B cell (primary cell): ENCODE results near the gene CCDC68. TPM values are rescaled to one million over a fixed set of nuclear protein-coding genes. Genes with fewer than 3 reads are reported as not detected.

Source experiments
- ATAC-seq: fragments of 200-7000 bp; cut with Tn5 transposase; one replicate; pipeline ENCODE4 v1.10.0; 2021; ENCODE audit warnings: low read depth, mild to moderate bottlenecking, moderate number of reproducible peaks, moderate library complexity
- CTCF ChIA-PET: fragments of 350-600 bp; sonication (Branson Sonifier 250); formaldehyde crosslinking; loops from one replicate; lab custom pipeline; 2021; ENCODE audit warnings: antibody characterized with exemption, inconsistent platforms; lab: Charles Lee
- POLR2A ChIA-PET: fragments of 350-600 bp; sonication (Branson Sonifier 250); formaldehyde crosslinking; loops from one replicate; lab custom pipeline; 2021; ENCODE audit warnings: antibody characterized with exemption; lab: Charles Lee
- DNase-seq: peaks from one replicate; pipeline ENCODE4 v3.0.0; 2013
- H2AFZ ChIP-seq: 2 replicates; pipeline ENCODE4 v1.6.1; 2012; ENCODE audit warnings: mild to moderate bottlenecking, low read depth, low read length; ENCODE audit not compliant: insufficient read depth, poor library complexity, severe bottlenecking
- H3K27ac ChIP-seq, 2 donors: 1 replicate in 1 of 2; 2 replicates in 1 of 2; pipeline ENCODE4 v1.5.1; 2012 to 2013; ENCODE audit warnings: low read length in 2 of 2, mild to moderate bottlenecking in 2 of 2, moderate library complexity in 1 of 2
- H3K27me3 ChIP-seq, 4 experiments: fragments of 200-600 bp in 1 of 4; sonication (generic) in 1 of 4; replicated peaks in 1 of 4; 1 replicate in 2 of 4; 2 replicates in 2 of 4; pipeline versions ENCODE4 v1.6.1 to v1.7.0; 2013 to 2016; ENCODE audit warnings: low read length in 3 of 4, mild to moderate bottlenecking in 2 of 4, mixed read lengths in 1 of 4, moderate library complexity in 1 of 4; ENCODE audit not compliant: insufficient read depth in 4 of 4, control insufficient read depth in 3 of 4; ENCODE audit errors: control extremely low read depth in 1 of 4
- H3K36me3 ChIP-seq, 2 experiments: replicated peaks in 1 of 2; 1 replicate in 1 of 2; 2 replicates in 1 of 2; pipeline versions ENCODE4 v1.6.1 to v1.7.1; 2013; ENCODE audit warnings: low read length in 1 of 2; ENCODE audit not compliant: insufficient read depth in 2 of 2, control insufficient read depth in 1 of 2; ENCODE audit errors: control extremely low read depth in 1 of 2, extremely low read depth in 1 of 2
- H3K4me1 ChIP-seq, 2 donors: fragments of 200-600 bp in 1 of 2; sonication (generic) in 1 of 2; 1 replicate in 1 of 2; 2 replicates in 1 of 2; pipeline versions ENCODE4 v1.5.1 to v1.6.1; 2013 to 2017; ENCODE audit warnings: low read length in 2 of 2; ENCODE audit not compliant: control insufficient read depth in 2 of 2, insufficient read depth in 2 of 2
- H3K4me2 ChIP-seq: replicated peaks from 2 replicates; pipeline ENCODE3; 2012; ENCODE audit warnings: mild to moderate bottlenecking, low read depth, low read length; ENCODE audit not compliant: poor library complexity, severe bottlenecking
- H3K4me3 ChIP-seq, 5 experiments: fragments of 200-600 bp in 1 of 5; sonication (generic) in 1 of 5; 1 replicate in 3 of 5; 2 replicates in 2 of 5; pipeline versions ENCODE4 v1.5.1 to v1.7.0; 2011 to 2016; ENCODE audit warnings: low read length in 4 of 5, mild to moderate bottlenecking in 4 of 5, low read depth in 2 of 5, control low read depth in 1 of 5, moderate library complexity in 1 of 5; ENCODE audit not compliant: insufficient read depth in 1 of 5; ENCODE audit errors: control extremely low read depth in 1 of 5, extremely low read depth in 1 of 5
- H3K79me2 ChIP-seq: fragments of 200-600 bp; sonication (generic); one replicate; pipeline ENCODE4 v1.6.0; 2016; ENCODE audit warnings: low read length; ENCODE audit not compliant: control insufficient read depth, insufficient read depth
- H3K9ac ChIP-seq: fragments of 200-600 bp; sonication (generic); 2 replicates; pipeline ENCODE4 v1.6.1; 2017; ENCODE audit warnings: mild to moderate bottlenecking, low read length, moderate library complexity
- H3K9me3 ChIP-seq, 3 donors: one replicate each; pipeline versions ENCODE4 v1.6.1 to v1.7.1; 2013; ENCODE audit warnings: low read length in 2 of 3; ENCODE audit not compliant: control insufficient read depth in 2 of 3, insufficient read depth in 1 of 3; ENCODE audit errors: control extremely low read depth in 1 of 3
- H4K20me1 ChIP-seq: 2 replicates; pipeline ENCODE4 v1.6.0; 2012; ENCODE audit warnings: mild to moderate bottlenecking, low read length; ENCODE audit not compliant: insufficient read depth, control insufficient read depth, poor library complexity, severe bottlenecking
- H3K27ac Mint-ChIP-seq: one replicate; pipeline ENCODE4 v1.8.0; 2021; ENCODE audit warnings: mixed read lengths
- H3K27me3 Mint-ChIP-seq: one replicate; pipeline ENCODE4 v1.8.0; 2021; ENCODE audit warnings: mixed read lengths
- H3K4me1 Mint-ChIP-seq: one replicate; pipeline ENCODE4 v1.8.0; 2021; ENCODE audit warnings: mixed read lengths
- H3K4me3 Mint-ChIP-seq: one replicate; pipeline ENCODE4 v1.8.0; 2021; ENCODE audit warnings: mixed read lengths
- H3K9me3 Mint-ChIP-seq: one replicate; pipeline ENCODE4 v1.8.0; 2022; ENCODE audit warnings: mixed read lengths; ENCODE audit not compliant: insufficient read depth
- CTCF ChIP-seq: fragments of 200-600 bp; IDR thresholded peaks from one replicate; pipeline ENCODE4 v1.8.0; 2022; ENCODE audit warnings: antibody characterized with exemption, mild to moderate bottlenecking
- EZH2 ChIP-seq: IDR thresholded peaks from 2 replicates; pipeline ENCODE4 v1.6.1; 2012; ENCODE audit warnings: borderline replicate concordance, low read depth, mild to moderate bottlenecking, moderate library complexity, low read length; ENCODE audit not compliant: insufficient read depth, poor library complexity, severe bottlenecking
- WGBS: methylation state at CpG from one replicate; pipeline ENCODE4 v1.1.5; 2013; ENCODE audit warnings: missing lambda C conversion rate; ENCODE audit not compliant: insufficient coverage; 5-methylcytosine and 5-hydroxymethylcytosine counted together
- intact Hi-C: fragments of 100-400 bp; cut with micrococcal nuclease; formaldehyde crosslinking; loops from one replicate; pipeline ENCODE4 v1.10.0; 2022
- polyA plus RNA-seq: library from polyadenylated mRNA; depleted of rRNA; stranded (reverse); fragments of >200 nt; gene quantifications from 2 replicates; pipeline ENCODE4 v1.2.3, GENCODE V29; 2012
- total RNA-seq, 2 donors: library from RNA; stranded (reverse); fragments of 120-200 nt in 1 of 2; gene quantifications; 1 replicate in 1 of 2; 2 replicates in 1 of 2; pipeline versions ENCODE4 v1.2.3 to v1.2.4, GENCODE V29; 2013 to 2022

The CCDC68 gene
- total and polyA plus RNA-seq, 2 donors (not counting 1 experiment from before 2014, with no cell fraction given), result 0.01 to 0.32 TPM

- TF ChIP-seq EZH2, result no peak
- no peak for TF ChIP-seq CTCF
- intact Hi-C loops, result no loop called here
- Histone ChIP-seq H3K36me3 (no peaks in the 10 kb centered on the region), H3K79me2 (no peaks in the 10 kb centered on the region), H2AFZ (peak overlapping the region; percentile 9), H3K4me3 (no peak overlapping the region), H3K4me1 (peaks cover 4 to 6% of the 10 kb centered on the region in 2 donors), H3K9me3 (no peaks in the 10 kb centered on the region), H3K27ac (no peak overlapping the region), H3K4me2 (no peak overlapping the region), H3K27me3 (no peaks in the 10 kb centered on the region), H3K9ac (no peak overlapping the region), H4K20me1 (no peaks in the 10 kb centered on the region)
- no peak for ATAC-seq
- CTCF ChIA-PET, result no interaction called here
- DNase-seq, result no peak
- 93% methylated on average over 4 of the region's 4 CpGs for WGBS
- no peak overlapping the region for H3K27ac Mint-ChIP-seq
- peaks cover 11% of the 10 kb centered on the region for H3K27me3 Mint-ChIP-seq
- POLR2A ChIA-PET, result no interaction called here
- H3K4me1 Mint-ChIP-seq, result peaks cover 15% of the 10 kb centered on the region
- H3K9me3 Mint-ChIP-seq, result no peaks in the 10 kb centered on the region
- no peak overlapping the region for H3K4me3 Mint-ChIP-seq
Observed at GRCh38 chr18:54948350-54948837, 10.9 kb downstream of the CCDC68 start.

GRCh38 chr18:54947091-54947490, 12.2 kb downstream of the CCDC68 start:
- ATAC-seq (no peak), DNase-seq (no peak)
- intact Hi-C loops, result no loop called here
- Histone ChIP-seq H3K27ac (no peak overlapping the region), H3K4me2 (no peak overlapping the region), H4K20me1 (no peaks in the 10 kb centered on the region), H3K4me3 (no peak overlapping the region), H3K27me3 (no peaks in the 10 kb centered on the region), H3K36me3 (no peaks in the 10 kb centered on the region), H3K9ac (no peak overlapping the region), H2AFZ (peak overlapping the region; percentile 41), H3K79me2 (no peaks in the 10 kb centered on the region), H3K9me3 (no peaks in the 10 kb centered on the region), H3K4me1 (peaks cover 4 to 6% of the 10 kb centered on the region in 2 donors)
- TF ChIP-seq EZH2 (no peak), CTCF (no peak)
- no CpG with 5 or more reads among the region's 1 CpG for WGBS
- peaks cover 15% of the 10 kb centered on the region for H3K4me1 Mint-ChIP-seq
- H3K27ac Mint-ChIP-seq, result no peak overlapping the region
- CTCF ChIA-PET, result no interaction called here
- no peaks in the 10 kb centered on the region for H3K9me3 Mint-ChIP-seq
- POLR2A ChIA-PET, result no interaction called here
- H3K27me3 Mint-ChIP-seq, result peaks cover 10% of the 10 kb centered on the region
- no peak overlapping the region for H3K4me3 Mint-ChIP-seq
